Activated CD4-positive, CD25-positive, alpha-beta regulatory T cell treated with anti-CD3 and anti-CD28 coated beads, Interleukin-2, amount 50 U/mL, for 24 hours (primary cell): ENCODE results near the gene CYP27B1.

Source experiments
- ATAC-seq, 2 donors: fragments of 150-1000 bp; cut with Tn5 transposase; one replicate each; pipeline ENCODE4 v1.10.0; 2021; ENCODE audit warnings: mild to moderate bottlenecking in 1 of 2, moderate library complexity in 1 of 2

CYP27B1 gene

DNA sequence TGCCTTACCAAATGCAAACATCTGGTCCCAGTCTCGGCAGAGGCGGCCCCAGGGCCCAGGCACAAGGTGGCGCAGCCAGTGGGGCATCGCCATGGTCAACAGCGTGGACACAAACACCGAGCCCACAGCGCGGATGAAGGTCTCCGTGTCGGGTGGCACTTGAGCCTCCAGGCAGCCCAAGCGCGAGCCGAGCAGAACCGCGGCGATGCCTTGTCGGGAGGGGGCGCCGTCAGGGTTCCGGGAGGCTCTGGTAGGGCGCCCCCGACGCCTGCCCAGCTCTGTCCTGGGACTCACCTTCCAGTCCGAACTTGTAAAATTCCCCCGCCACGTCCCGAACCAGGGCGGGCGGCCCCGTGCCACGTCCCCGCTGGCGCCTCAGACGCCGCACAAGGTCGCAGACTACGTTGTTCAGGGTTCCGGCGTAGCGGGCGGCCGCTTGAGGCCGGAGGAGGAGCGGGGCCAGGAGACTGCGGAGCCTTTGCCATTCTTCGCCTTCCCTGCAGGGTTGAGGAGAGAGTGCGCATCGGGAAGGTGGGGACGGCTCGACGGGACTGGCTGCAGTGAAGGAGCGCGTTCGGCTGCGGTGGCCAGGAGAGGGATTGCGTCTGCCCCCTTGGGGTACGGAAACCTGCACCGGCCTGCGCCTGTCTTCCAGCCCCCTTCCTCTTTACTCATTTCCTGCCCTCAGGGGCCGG, 1.7 kb downstream of the CYP27B1 start:
- peak; percentile 75 to 77 for ATAC-seq

DNA sequence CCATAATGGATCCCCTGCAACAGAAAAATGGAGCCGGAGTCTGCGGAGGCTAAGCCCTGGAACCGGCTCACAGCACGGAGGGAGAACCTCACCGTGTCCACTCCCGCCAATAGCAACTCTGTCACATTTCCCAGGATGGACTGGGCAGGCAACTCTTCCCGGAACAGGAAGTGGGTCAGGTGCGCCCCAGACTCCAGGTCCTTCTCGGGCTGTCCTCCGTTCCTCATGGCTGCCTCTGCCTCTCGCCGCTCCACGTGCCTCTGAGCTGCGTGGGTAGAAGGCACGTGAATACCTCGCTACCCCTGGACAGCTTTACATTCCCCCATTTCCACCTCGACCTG, 2.2 kb downstream of the CYP27B1 start:
- peak; percentile 19 to 30 for ATAC-seq

DNA sequence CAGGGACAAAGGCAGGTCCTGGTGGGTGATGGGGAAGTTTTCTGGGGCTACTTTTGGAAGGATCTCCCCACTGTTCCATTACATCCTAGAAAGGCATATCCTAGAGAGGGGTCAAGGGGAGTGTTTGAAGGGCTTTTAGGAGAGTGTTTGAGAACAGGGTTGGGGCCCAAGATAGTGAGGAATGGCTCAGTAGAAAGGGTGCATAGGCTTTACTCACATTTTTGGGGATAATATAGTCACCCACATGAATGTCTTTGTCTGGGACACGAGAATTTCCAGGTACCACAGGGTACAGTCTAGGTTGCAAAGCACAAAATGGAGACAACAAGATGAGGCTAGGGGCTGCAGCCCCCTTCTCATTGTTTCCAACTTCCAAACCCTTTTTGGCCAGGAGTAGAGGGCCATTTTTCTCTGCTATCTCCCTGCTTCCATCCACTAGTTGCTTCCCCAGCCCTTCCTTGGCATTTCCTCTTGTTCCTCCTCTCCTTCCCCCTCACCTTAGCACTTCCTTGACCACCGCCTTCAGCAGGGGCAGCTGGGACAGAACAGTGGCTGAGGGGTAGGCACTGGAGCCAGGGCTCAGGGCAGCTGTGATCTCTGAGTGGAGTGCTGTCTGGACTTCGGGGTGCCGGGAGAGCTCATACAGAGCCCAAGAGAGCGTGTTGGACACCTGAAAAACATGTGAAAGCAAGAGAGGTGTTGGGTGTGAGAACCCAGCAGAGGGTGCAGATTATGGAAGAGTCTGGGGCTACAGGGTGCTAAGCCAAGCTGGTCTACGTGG, 2.8 kb downstream of the CYP27B1 start:
- ATAC-seq, result no peak

DNA sequence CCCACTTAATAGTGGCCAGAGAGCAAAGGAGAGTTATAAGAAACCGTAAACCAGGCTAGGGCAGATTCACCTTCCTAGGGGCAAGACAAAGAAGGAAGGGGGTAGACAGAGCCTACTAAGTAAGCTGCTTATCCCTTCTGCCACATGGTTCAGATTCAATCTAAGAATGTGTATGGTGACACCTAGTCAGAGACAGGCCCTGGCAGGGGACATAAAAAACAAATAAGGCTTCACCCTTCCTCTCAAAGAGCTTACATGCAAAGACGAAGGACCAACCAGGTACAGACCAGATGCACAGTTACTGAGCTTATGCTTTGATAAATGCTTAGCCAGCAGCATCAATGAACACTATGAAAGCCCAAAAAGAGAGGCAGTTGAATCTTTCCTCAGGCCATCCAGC, 4.4 kb downstream of the CYP27B1 start:
- no peak for ATAC-seq

DNA sequence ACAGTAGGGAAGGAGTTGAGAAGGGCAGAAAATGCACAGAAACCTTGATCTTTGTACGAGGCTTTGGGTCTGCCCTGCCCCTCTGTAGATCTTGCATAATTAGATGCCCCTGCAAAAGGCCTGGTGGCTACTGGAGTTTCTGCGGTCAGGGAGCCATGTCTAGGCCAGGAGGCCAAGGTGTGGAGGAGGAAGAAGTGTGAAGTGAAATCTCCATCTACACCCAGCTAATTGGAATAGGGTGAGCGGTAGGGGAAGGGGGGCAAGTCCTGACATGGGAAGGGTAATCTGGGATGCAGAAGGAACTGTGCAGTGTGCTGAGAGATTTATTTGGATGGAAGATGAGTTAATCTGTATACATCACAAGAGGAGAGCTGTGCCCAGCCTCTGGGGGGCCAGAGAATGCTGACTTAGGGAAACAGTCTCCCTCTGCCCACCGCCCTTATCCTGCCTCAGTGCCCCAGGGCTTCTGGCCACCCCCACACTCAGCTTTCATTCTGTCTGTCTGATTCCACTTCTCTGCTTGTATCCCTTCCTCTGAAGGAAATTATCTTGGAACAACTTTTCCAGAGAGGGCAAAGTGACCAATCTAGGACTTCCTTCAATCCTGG, 5.4 kb downstream of the CYP27B1 start:
- ATAC-seq, result no peak

DNA sequence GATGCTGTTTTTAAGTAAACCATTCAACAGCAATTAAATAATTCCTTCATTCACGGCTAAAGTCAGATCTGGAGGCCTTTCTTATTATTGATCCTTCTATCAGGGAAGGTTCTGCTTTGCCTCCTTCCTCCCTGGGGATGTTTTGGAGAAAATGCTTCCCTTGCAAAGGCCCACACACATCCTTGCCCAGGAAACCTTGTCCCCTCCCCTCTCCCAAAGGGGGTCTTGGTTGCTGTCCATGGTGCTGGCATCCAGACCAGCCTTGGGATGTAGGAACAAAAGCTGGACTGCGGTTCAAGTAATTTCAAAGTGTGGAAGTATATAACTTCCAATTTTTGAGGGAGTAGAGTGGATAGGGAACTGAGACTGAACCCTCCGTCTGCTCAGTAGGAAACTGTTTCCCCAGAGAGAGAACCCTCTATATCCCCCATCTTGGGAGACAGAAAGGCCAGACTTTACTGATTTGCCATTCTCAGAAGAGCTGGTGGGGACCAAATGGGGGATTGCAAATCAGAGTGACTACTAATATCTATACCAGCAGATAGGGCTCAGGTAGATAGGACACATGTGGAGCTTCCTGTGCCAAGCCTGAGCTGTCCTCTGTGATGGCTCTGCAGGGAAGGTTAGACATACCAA, 6.4 kb downstream of the CYP27B1 start:
- no peak for ATAC-seq

DNA sequence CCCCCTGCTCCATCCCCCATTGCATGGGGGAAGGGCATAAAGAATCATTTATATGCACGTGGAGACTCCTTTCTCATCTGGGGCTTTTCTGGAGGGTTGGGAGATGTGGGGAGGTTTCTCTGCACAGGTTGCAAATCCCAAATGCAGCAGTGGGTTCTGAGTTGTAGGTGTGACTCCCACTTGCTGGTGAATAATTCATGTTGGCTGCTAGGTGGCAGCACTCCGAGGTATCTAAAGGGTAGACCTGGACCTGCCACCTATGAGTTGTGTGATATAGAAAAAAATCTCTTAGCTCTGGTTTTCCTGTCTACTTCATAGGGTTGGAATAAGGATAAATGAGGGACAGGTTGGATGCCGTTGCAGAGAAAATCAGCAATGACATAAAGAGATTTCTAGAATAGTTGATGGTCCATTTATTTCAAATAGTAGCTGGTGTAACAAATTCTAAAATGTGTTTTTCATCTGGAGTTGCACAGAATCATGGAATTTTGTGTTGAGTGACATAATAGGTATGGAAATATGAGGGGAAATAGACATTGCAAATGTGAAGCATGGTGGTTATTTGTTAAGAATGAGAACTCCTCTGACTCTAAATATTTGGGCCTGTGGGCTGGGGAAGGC, 7.4 kb downstream of the CYP27B1 start:
- ATAC-seq, result peak; percentile 36 to 41

DNA sequence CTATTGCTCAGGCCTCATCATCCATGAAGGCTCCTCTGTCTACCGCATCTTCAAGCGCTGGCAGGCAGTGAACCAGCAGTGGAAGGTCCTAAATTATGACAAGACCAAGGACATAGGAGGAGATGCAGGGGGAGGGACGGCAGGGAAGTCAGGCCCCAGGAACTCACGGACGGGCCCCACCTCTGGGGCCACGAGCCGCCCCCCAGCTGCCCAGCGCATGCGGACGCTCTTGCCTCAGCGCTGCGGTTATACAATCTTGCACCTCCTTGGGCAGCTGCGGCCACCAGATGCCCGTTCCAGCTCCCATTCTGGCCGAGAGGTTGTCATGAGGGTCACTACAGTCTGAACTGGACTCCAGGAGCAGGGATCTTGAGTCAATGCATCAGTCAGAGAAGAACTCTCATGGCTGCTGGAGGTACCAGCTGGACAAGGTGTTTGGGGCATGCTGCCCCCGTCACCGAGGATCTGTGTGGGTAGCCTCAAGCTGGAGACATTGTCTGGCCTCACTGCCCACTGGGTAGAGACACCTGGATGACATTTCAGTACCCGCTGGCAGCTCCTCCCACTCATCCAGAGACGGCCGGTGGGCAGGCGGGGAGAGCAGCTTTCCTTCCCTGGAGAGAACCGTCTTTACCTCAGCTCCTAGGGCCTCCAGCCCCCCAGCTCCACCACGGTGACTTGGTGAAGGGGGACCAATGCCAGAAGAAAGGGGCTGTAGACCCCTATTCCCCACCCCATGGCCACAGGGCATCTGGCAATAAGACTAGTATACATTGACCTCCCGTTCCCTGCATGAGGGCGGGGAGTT, 8.1 kb downstream of the CYP27B1 start:
- no peak for ATAC-seq

DNA sequence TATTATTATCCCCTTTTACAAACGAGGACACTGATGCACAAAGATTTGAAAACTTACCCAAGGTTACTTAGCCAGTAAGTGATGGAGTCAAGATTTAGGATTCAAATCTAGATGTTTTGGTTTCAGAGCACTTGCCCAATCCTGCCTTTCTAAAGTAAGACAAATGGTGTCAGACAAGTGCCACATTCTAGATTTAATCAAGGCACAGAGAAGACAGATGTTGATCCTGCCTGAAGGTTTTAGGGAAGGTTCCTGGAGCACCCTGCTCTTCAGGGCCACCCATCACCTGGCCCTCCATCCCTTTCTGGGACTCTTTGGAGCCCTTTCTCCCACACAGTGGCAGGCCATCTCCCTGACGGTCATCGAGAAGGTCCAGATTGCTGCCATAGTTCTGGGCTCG, 9.1 kb downstream of the CYP27B1 start:
- no peak for ATAC-seq

DNA sequence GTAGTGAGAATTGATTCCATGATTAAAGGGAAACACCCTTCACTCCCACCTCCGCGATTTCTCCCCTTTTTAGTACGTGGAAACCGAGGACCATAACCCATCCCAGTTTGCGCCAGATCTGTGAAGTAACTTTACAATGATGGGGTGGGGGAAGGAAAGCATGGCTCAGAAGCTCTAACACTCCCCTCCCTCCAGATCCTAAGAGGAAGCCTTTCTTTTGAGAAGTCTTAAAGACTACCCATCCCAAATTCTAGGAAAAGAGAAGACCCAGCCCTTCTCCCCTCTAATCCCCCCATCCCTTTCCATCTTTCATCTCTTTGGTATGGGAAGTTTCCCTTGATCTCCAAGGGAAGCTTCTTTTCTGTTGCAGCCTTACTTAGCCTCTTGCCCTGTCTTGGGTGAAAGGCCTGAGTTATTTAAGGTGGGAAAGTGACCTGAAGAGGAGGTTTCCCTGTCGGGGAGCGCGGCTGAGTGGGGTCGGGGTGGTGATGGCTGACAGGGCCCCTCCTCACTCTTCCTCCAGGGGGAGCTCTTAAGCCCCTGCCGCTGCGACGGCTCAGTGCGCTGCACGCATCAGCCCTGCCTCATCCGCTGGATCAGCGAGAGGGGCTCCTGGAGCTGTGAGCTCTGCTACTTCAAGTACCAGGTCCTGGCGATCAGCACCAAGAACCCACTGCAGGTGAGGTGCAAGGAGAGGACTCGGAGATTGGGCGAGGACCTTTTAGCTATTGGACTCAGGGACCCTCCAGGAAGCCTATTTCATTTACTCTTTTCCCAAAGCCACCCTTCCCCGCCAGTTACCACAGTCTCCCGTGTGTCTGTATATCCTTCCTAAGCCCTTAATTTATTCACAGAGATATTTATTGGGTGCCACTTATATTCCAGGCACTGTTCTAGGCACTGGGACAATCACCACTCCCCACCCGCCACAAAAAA, 10.2 kb downstream of the CYP27B1 start:
- peak; percentile 27 to 33 for ATAC-seq

DNA sequence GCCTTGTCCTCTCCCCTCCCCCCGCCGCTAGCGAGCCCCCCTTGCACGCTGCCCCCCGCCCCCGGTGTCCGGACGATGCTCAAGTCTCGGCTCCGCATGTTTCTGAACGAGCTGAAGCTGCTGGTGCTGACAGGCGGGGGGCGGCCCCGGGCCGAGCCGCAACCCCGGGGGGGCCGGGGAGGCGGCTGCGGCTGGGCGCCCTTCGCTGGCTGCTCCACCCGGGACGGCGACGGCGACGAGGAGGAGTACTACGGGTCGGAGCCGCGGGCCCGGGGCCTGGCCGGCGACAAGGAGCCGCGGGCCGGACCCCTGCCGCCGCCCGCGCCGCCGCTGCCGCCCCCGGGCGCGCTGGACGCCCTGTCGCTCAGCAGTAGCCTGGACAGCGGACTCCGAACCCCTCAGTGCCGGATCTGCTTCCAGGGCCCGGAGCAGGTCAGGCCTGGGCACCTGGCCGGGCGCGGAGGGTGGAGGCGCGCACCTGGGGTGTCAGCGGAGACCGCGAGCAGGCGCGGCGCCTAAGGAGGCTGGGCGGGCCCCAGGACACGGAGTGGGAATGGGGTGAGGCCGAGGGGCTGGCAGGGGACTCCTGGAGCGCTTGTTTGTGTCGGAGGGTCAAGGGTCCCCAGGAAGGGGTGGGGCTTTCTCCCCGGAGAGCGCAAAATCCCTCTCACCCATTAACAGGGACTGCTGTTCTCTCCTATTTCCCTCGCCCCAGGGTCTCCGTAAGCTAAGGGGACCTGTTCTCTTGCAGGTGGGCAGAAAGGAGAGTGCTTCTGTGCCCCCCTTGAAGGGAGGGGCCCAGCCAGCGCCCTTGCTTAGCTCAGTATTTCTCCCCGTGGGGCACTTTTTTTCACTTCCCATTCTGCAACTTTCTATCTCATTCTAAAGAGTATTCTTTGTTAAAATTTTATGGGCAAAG, 11.2 kb downstream of the CYP27B1 start:
- ATAC-seq, result no peak

DNA sequence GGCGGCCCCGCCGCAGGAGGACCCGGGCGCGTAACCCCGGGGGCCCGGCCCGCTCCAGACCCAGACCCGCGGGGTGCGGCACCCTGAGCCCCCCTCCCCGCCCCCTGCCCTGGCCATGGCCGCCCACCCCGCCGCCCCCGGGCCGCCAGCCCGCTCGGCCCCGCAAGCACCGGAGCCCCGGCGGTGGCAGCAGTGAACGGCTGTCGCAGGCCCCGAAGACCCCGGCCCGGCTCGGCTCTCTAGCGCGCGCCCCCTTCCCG, 11.8 kb downstream of the CYP27B1 start:
- no peak for ATAC-seq

DNA sequence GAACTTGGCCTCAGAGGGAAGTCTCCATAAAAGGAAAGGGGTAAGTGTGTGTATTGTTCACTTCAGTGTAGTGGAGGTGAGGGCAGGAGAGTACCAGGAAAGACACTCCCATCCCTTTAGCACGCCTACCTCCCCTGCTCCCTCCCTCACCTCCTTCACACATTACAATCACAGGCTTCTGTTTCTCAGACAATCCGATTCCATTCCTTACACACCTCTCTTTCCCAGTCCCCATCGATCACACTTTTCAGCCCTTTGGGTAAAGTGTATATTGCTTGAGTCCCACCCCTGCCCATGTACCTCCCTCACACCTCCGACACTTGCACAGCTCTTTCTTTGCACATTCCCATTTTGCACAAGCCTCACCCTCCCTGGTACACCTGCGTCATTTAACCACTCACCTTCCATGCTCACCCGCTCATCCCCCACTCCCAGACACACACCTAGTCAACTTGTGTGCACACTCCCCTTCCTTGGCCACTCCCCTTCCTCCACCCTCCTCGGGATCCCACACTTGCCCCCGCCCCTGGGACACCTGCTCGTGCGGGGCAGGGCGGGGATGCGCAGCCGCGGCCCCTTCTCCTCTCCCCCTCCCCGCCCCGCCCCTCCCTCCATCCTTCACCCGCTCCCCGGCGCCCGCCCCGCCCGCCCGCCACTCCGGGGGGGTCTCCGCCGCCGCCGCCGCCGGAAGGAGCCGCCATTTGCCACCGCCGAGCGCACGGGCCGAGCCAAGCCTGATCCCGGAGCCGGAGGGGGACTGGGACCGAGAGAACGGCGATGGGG, 12.3 kb downstream of the CYP27B1 start, which contains the start of gene MARCHF9:
Gene MARCHF9, plus strand, starts transcription at position 693 of the 783 bp plus-strand sequence. CDS start 426 bp downstream, outside the sequence.
- peak; percentile 40 to 42 for ATAC-seq

DNA sequence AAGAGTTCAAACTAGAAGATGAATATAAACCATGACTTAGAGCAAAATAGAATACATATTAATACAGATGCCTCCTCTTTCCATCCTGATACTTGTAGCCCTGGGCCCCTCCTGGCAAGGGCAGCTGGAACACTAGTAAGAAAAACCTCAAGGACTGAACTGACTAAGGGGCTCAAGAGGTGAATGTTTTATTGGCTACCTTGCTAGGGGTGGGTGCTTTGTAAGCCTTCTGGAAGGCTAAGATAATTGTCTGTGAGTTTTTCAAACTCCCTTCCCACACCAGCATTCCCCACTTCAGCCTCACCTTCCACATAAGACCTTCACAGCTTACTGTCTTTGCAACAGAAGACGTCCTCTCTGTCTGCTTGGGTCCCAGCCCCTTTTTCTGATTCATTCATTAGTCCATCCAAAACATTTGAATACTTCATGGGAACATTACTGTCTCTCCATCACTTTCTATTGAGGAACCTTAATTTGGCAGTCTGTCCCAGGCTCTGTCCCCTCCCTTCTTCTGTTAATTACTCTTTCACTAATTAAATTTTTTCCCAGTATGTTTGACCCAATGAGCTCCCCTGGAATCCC, 13.0 kb downstream of the CYP27B1 start:
- no peak for ATAC-seq

DNA sequence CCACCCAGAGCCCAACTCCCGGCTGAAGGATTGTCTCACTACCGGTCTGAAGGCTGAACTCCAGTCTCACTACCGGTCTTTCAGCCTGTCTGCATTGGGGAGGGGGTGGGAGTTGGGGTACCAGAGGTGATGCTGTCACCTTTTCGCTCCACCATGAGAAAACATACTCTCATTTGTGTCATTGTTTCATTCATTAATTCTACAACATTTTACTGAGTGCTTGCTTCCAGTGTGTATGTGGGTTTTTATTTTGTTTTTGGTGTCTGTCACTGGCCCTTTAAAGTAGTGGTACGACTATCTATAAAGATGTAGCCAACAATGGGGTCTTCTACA, 14.2 kb downstream of the CYP27B1 start:
- no peak for ATAC-seq

DNA sequence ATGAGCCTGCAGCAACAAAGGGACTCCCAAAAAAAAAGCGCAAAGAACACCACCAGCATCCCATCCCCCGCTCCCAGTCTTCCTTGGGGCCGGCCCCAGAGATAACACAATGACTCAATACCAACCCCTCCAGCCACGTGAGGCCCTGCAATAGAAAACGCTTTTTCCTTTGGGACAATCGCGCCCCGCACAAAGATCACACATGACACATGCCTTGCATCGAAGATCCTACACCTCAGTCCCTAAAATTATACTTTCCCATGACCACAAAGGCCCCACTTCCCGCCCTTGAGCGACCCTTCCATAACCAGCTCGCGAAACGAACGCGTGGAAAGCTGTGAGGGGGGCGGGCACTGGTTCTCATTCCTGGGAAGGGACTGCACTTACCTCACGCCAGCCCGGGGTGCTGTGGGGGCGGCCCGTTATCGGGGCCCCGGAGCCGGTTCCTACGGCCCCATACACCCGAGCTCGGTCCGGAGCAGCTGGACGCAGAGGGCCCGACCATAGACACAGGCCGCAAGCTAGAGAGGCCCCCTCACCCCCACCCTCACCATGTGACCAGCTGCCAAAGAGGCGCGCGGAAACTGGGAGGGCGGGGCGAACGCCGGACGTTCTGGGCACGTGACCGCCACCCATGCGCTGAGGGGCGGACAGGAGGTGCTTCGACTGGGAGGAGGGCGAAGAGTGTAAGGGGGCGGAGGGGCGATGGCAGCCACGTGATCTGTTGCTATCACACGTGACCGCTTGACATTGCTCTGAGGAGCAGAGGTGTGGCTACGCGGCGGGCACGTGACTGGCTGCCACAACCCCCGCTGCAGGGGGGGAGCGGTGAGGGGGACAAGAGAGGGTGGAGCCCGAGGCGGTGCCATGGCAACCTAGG, 14.8 kb downstream of the CYP27B1 start, which contains the start of gene CDK4:
Gene CDK4, minus strand, starts transcription at position 523 of the 880 bp plus-strand sequence. CDS start 593 bp downstream, outside the sequence.
- peak; percentile 75 to 76 for ATAC-seq

DNA sequence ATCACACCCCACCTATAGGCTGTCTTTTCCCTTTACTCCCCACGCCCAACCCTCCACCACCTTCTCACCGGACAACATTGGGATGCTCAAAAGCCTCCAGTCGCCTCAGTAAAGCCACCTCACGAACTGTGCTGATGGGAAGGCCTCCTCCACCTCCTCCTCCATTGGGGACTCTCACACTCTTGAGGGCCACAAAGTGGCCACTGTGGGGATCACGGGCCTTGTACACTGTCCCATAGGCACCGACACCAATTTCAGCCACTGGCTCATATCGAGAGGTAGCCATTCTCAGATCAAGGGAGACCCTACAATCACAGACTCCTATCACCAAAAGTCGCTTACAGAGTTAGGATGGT, 15.5 kb downstream of the CYP27B1 start:
- no peak for ATAC-seq
